DMS 273 (cell line): ENCODE data around the gene GMDS.
A peak's percentile ranks its signal among the peaks of the same experiment; 100 is the strongest.

Experiments used
- DNase-seq: peaks from one replicate; lab custom pipeline; 2025; ENCODE audit not compliant: unreplicated experiment; lab: John Stamatoyannopoulos, UW

Gene GMDS

GRCh38 chr6:1610497-1611321 lies 634.7 kb downstream of the GMDS start:
- peak; percentile 69 for DNase-seq

GRCh38 chr6:1609648-1610496 lies 635.5 kb downstream of the GMDS start, which contains the start of gene FOXC1:
TSS of gene FOXC1 (plus strand) at chr6:1609915. CDS start at chr6:1610446, 531 bp downstream.
- peak; percentile 91 for DNase-seq

GRCh38 chr6:1609041-1609647 lies 636.3 kb downstream of the GMDS start:
- peak; percentile 70 for DNase-seq

- DNase-seq, result peak; percentile 70
Observed at GRCh38 chr6:1608222-1609040, 637.0 kb downstream of the GMDS start.

- DNase-seq, result peak; percentile 80
Observed at GRCh38 chr6:1607516-1608221, 637.7 kb downstream of the GMDS start.

- peak; percentile 48 for DNase-seq
Observed at GRCh38 chr6:1606780-1607515, 638.5 kb downstream of the GMDS start.

- peak; percentile 32 for DNase-seq
Observed at GRCh38 chr6:1605893-1606779, 639.3 kb downstream of the GMDS start.

- no peak for DNase-seq
Observed at GRCh38 chr6:1605004-1605892, 640.2 kb downstream of the GMDS start.

- peak; percentile 93 for DNase-seq
Observed at GRCh38 chr6:1604158-1605003, 641.0 kb downstream of the GMDS start.

GRCh38 chr6:1603708-1604107 lies 641.7 kb downstream of the GMDS start:
- no peak for DNase-seq

GRCh38 chr6:1602049-1602713 lies 643.2 kb downstream of the GMDS start:
- DNase-seq, result no peak

GRCh38 chr6:1601158-1602048 lies 644.0 kb downstream of the GMDS start:
- DNase-seq, result no peak

- no peak for DNase-seq
Observed at GRCh38 chr6:1600764-1601157, 644.6 kb downstream of the GMDS start.

GRCh38 chr6:1600063-1600763 lies 645.2 kb downstream of the GMDS start:
- DNase-seq, result no peak
